NCI-H510A (cell line): ENCODE results near the gene MYOCD.
"Not testable (repeated sequence)": the region's sequence is repeated elsewhere in the genome, so short reads cannot be mapped to it uniquely, and the experiment has no call there.

ENCODE experiments used
- DNase-seq: peaks from one replicate; lab custom pipeline; 2025; lab: John Stamatoyannopoulos, UW

Gene MYOCD

GRCh38 chr17:12665263-12666210 is at the start of gene MYOCD:
Gene MYOCD, plus strand, starts transcription at chr17:12665890. Its CDS starts 299 bp downstream, at chr17:12666189.
- DNase-seq, result no peak

GRCh38 chr17:12616161-12616560 is 49.5 kb upstream of the MYOCD start:
- no peak for DNase-seq

- DNase-seq, result no peak
Observed at GRCh38 chr17:12618557-12618956, 47.1 kb upstream of the MYOCD start.

GRCh38 chr17:12619459-12620199 is 46.1 kb upstream of the MYOCD start:
- no peak for DNase-seq

- no peak for DNase-seq
Observed at GRCh38 chr17:12620200-12620720, 45.4 kb upstream of the MYOCD start.

GRCh38 chr17:12622726-12623125 is 43.0 kb upstream of the MYOCD start:
- DNase-seq, result no peak

- DNase-seq, result no peak
Observed at GRCh38 chr17:12623220-12623848, 42.4 kb upstream of the MYOCD start.

- DNase-seq, result no peak
Observed at GRCh38 chr17:12624211-12624610, 41.5 kb upstream of the MYOCD start.

GRCh38 chr17:12625092-12625491 is 40.6 kb upstream of the MYOCD start:
- no peak for DNase-seq

- no peak for DNase-seq
Observed at GRCh38 chr17:12627177-12627629, 38.5 kb upstream of the MYOCD start.

GRCh38 chr17:12627781-12628451 is 37.8 kb upstream of the MYOCD start:
- DNase-seq, result no peak

GRCh38 chr17:12631076-12631475 is 34.6 kb upstream of the MYOCD start:
- no peak for DNase-seq

GRCh38 chr17:12632785-12633184 is 32.9 kb upstream of the MYOCD start:
- no peak for DNase-seq

GRCh38 chr17:12634789-12635414 is 30.8 kb upstream of the MYOCD start:
- DNase-seq, result no peak

GRCh38 chr17:12635996-12636395 is 29.7 kb upstream of the MYOCD start:
- not testable (repeated sequence) for DNase-seq

GRCh38 chr17:12637015-12637414 is 28.7 kb upstream of the MYOCD start:
- DNase-seq, result no peak

GRCh38 chr17:12637745-12638651 is 27.7 kb upstream of the MYOCD start:
- DNase-seq, result no peak

- no peak for DNase-seq
Observed at GRCh38 chr17:12640364-12640763, 25.3 kb upstream of the MYOCD start.

- DNase-seq, result no peak
Observed at GRCh38 chr17:12641084-12641483, 24.6 kb upstream of the MYOCD start.

- DNase-seq, result no peak
Observed at GRCh38 chr17:12642034-12642433, 23.7 kb upstream of the MYOCD start.
